ENCODE data around the gene CDC26.

CDC26 gene

DNA sequence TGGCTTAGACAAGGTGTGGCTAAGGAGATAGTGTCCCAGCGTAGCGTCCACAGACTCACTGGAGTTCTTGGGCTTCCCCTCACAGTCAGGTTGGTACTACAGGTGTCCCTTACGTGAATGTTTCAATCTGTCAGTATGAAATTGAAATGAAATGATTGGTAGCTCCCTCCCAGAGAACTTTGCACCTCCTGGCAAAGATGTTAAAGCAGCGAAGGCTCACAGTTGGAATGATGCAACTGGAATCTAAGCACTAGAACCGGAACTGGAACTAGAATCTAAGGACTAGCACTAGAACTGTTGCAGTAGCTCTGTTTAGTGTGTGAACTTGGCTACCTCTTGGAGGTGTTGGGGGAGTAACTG is 52.9 kb downstream of the CDC26 start:
- TF ChIP-seq, protein P1, sequence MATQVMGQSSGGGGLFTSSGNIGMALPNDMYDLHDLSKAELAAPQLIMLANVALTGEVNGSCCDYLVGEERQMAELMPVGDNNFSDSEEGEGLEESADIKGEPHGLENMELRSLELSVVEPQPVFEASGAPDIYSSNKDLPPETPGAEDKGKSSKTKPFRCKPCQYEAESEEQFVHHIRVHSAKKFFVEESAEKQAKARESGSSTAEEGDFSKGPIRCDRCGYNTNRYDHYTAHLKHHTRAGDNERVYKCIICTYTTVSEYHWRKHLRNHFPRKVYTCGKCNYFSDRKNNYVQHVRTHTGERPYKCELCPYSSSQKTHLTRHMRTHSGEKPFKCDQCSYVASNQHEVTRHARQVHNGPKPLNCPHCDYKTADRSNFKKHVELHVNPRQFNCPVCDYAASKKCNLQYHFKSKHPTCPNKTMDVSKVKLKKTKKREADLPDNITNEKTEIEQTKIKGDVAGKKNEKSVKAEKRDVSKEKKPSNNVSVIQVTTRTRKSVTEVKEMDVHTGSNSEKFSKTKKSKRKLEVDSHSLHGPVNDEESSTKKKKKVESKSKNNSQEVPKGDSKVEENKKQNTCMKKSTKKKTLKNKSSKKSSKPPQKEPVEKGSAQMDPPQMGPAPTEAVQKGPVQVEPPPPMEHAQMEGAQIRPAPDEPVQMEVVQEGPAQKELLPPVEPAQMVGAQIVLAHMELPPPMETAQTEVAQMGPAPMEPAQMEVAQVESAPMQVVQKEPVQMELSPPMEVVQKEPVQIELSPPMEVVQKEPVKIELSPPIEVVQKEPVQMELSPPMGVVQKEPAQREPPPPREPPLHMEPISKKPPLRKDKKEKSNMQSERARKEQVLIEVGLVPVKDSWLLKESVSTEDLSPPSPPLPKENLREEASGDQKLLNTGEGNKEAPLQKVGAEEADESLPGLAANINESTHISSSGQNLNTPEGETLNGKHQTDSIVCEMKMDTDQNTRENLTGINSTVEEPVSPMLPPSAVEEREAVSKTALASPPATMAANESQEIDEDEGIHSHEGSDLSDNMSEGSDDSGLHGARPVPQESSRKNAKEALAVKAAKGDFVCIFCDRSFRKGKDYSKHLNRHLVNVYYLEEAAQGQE (IDR thresholded peaks at IDR 0.05; ENCODE audit: low read depth): no peak

DNA sequence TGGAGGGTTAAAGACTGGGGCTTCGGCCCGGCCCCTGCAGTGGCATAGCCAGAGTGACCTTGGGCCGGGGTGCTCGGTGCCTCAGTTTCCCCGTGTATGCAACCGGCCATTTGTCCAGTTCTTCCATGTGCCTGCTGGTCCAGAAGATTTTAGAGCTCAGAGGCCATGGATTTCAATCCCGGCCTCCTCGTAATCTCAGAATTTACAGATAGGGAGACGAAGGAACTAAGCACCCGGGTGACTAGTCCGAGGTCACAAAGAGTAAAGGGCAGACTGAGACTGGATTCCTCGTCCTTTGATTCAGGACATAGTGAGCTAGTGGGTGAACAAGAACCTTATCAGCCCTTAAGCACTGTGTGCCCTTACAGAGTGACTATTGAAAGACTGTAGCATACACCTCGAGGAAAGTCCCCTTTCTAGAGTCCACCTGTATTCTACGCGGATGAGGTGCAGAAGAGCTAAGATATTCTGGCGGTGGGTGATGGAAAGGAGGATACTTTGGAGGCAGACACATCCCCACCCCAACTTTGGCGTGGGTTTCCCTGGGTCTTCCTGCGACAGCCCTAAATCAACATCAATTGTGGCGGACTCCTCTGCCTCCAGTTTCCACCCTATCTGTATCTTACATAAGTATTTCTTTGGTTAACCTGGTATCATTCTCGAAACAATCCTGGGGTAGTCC is 53.4 kb downstream of the CDC26 start:
- no peak for TF ChIP-seq RAD21 (IDR thresholded peaks at IDR 0.05; ENCODE audit: low read depth)
- TF ChIP-seq TAF1 (IDR thresholded peaks at IDR 0.05; ENCODE audit: low read depth): no peak
- no peak for TF ChIP-seq CREB1 (IDR thresholded peaks at IDR 0.05; ENCODE audit: low read depth)
- TF ChIP-seq, protein P1 (IDR thresholded peaks at IDR 0.05; ENCODE audit: low read depth): no peak

DNA sequence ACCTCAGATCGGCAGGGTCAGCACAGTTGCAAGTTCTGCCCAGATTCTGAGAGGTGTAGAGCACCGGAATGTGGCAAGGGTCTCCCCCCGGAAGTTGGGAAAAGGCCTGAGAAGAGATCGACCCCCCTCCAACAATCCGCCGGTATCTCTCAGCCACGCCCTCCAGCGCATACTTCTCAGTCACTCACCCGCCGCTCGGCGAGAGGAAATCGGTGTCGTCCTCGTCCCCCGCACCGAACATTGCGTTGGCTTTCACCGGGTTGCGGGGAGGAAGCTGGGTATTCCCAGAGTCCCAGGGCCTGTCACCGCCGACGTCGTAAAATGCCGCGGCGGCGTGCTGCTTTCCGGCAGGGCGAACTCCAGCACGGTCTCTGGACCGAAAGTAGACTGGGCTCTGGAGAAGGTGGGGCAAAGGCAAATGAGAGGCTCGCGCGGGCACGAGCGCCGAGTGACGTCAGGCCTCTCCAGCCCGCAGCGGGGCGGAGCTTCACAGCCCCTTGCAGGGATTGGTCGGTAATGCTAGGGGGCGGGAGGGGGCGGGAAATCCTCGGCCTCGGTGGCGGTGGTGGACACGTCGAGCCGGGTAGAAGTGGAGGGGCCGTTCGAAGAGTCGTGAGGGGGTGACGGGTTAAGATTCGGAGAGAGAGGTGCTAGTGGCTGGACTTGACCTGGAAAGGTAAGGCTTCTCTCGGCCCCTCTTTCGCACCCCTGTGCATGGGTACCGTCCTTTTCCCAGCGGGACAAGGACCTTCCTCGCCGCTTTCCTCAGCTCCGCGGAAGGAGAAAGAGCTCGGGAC is 54.2 kb downstream of the CDC26 start, which contains the start of the genes FKBP15 and SLC31A1:
TSS of gene FKBP15 (minus strand) at position 275 of the 797 bp plus-strand sequence. CDS start at position 241, 34 bp downstream.
TSS of gene SLC31A1 (plus strand) at position 542 of the 797 bp plus-strand sequence. CDS start 34,605 bp downstream, outside the sequence.
- peak; percentile 7; the same call in 1 of the 2 replicates for TF ChIP-seq EP300 (IDR thresholded peaks at IDR 0.05; ENCODE audit: borderline replicate concordance)
- 0 out of 2 replicates have a peak, but pooled peaks have one; percentile 5 for TF ChIP-seq EGR1 (IDR thresholded peaks at IDR 0.05)
- TF ChIP-seq FOXM1 (IDR thresholded peaks at IDR 0.05; ENCODE audit: borderline replicate concordance, low read depth): peak; percentile 44; the same call in 1 of the 2 replicates
- peak; percentile 86 for TF ChIP-seq TAF1 (IDR thresholded peaks at IDR 0.05; ENCODE audit: low read depth)
- peak; percentile 72 for TF ChIP-seq CREB1 (IDR thresholded peaks at IDR 0.05; ENCODE audit: low read depth)
- TF ChIP-seq RAD21 (IDR thresholded peaks at IDR 0.05; ENCODE audit: low read depth): no peak
- peak; percentile 65; the same call in 1 of the 2 replicates for TF ChIP-seq ZBTB7A (IDR thresholded peaks at IDR 0.05; ENCODE audit: low read depth)
- TF ChIP-seq TEAD4 (IDR thresholded peaks at IDR 0.05): no peak; the same call in none of the 2 replicates
- 0 out of 2 replicates have a peak, but pooled peaks have one; percentile 9 for TF ChIP-seq NFIC (IDR thresholded peaks at IDR 0.05)
- TF ChIP-seq, protein P2, sequence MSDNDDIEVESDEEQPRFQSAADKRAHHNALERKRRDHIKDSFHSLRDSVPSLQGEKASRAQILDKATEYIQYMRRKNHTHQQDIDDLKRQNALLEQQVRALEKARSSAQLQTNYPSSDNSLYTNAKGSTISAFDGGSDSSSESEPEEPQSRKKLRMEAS (IDR thresholded peaks at IDR 0.05): peak; percentile 53; the same call in 1 of the 2 replicates
- 0 out of 2 replicates have a peak, but pooled peaks have one; percentile 29 for TF ChIP-seq TCF12 (IDR thresholded peaks at IDR 0.05; ENCODE audit: low read depth)
- no peak for TF ChIP-seq CEBPB (IDR thresholded peaks at IDR 0.05)
- TF ChIP-seq, protein P1 (IDR thresholded peaks at IDR 0.05; ENCODE audit: low read depth): 0 out of 2 replicates have a peak, but pooled peaks have one; percentile 5
- TF ChIP-seq YY1 (IDR thresholded peaks at IDR 0.05; ENCODE audit: low read depth): no peak
- TF ChIP-seq, protein P3, sequence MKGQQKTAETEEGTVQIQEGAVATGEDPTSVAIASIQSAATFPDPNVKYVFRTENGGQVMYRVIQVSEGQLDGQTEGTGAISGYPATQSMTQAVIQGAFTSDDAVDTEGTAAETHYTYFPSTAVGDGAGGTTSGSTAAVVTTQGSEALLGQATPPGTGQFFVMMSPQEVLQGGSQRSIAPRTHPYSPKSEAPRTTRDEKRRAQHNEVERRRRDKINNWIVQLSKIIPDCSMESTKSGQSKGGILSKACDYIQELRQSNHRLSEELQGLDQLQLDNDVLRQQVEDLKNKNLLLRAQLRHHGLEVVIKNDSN (IDR thresholded peaks at IDR 0.05): peak; percentile 40

DNA sequence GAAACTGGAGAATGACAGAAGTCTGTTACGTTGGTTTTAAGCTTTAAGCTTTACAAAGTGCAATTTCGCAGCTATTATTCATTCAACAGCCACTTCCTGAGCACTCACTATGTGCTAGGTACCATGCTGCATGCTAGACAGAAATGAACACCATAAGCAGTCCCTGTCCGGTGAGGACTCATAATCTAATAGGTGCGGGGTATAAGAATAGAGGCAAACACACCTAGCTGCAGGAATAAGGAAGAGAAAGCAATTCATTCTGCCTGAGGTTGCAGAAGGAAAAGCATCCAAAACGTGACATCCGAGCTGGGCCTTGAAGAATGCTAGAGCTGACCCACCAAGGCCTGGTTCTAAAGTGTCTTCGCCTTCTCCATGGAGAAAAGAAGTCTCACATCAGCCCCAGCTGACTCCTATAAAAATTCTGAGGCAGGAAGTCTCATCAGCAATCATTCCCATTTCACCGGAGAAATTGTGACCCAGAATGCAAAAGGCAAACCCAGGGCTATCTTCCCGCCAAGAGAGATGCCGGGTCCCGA is 54.8 kb downstream of the CDC26 start:
- TF ChIP-seq TEAD4 (IDR thresholded peaks at IDR 0.05) (0 out of 2 replicates have a peak, but pooled peaks have one; percentile 2), CEBPB (IDR thresholded peaks at IDR 0.05) (no peak), TCF12 (IDR thresholded peaks at IDR 0.05; ENCODE audit: low read depth) (no peak)

DNA sequence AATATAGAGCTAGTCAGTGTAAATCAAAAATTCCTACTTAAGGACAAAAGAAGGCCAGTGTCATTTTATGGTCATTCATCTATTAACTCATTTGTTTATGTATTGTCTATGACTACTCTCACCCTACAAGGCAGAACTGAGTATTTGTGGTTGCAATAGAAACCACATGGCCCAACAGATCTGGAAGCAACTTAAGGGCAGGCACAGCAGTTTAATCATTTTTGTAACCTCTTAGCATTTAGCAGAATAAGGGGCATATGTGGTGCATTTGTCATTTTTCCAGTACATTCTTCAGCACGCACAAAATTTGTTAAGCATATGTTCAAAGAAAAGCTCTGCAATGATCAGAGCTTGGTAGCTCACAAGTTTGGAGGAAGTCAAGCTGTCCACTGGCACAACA is 55.4 kb downstream of the CDC26 start:
- no peak for TF ChIP-seq FOXM1 (IDR thresholded peaks at IDR 0.05; ENCODE audit: borderline replicate concordance, low read depth)
- TF ChIP-seq TCF12 (IDR thresholded peaks at IDR 0.05; ENCODE audit: low read depth): no peak
- TF ChIP-seq, protein P1 (IDR thresholded peaks at IDR 0.05; ENCODE audit: low read depth): no peak
- TF ChIP-seq TAF1 (IDR thresholded peaks at IDR 0.05; ENCODE audit: low read depth): no peak

Data from Ishikawa (cell line).